Stimulated activated CD4-positive, alpha-beta T cell treated with anti-CD3 and anti-CD28 coated beads, Interleukin-4, amount 100 ng/mL, for 4 hours (primary cell): Measurements from ENCODE around the gene TP53BP2.
"Not testable (repeated sequence)": the region's sequence is repeated elsewhere in the genome, so short reads cannot be mapped to it uniquely, and the experiment has no call there.

ENCODE experiments used
- DNase-seq, 2 experiments: peaks; one replicate each; pipeline ENCODE4 v3.0.0-alpha.2; 2020

TP53BP2 gene

GRCh38 chr1:223739366-223740037, 106.2 kb downstream of the TP53BP2 start:
- no peak for DNase-seq

GRCh38 chr1:223738465-223739365, 107.0 kb downstream of the TP53BP2 start:
- DNase-seq, result no peak

- DNase-seq, result no peak
These were observed 108.4 kb downstream of the TP53BP2 start for GRCh38 chr1:223737342-223737741.

GRCh38 chr1:223736638-223737037, 109.1 kb downstream of the TP53BP2 start:
- DNase-seq, result not testable (repeated sequence)

- no peak for DNase-seq
These were observed 111.6 kb downstream of the TP53BP2 start for GRCh38 chr1:223733898-223734852.

GRCh38 chr1:223732993-223733798, 112.6 kb downstream of the TP53BP2 start:
- no peak for DNase-seq

GRCh38 chr1:223731133-223731770, 114.5 kb downstream of the TP53BP2 start:
- DNase-seq, result no peak

- no peak for DNase-seq
These were observed 115.1 kb downstream of the TP53BP2 start for GRCh38 chr1:223730479-223731132.

- no peak for DNase-seq
These were observed 115.8 kb downstream of the TP53BP2 start for GRCh38 chr1:223729906-223730305.
